C4-2B (cell line): ENCODE data around the gene PCNT.

Source experiments
- H3K27ac ChIP-seq: fragments of 450-650 bp; 2 replicates; pipeline ENCODE4 v1.5.1; 2017
- CTCF ChIP-seq: fragments of 450-650 bp; conservative IDR thresholded peaks from 2 replicates; pipeline ENCODE4 v1.5.1; 2017; ENCODE audit warnings: mild to moderate bottlenecking
- ZFX ChIP-seq: fragments of 450-650 bp; IDR thresholded peaks from 2 replicates; pipeline ENCODE4 v1.6.1; 2017

PCNT gene

DNA sequence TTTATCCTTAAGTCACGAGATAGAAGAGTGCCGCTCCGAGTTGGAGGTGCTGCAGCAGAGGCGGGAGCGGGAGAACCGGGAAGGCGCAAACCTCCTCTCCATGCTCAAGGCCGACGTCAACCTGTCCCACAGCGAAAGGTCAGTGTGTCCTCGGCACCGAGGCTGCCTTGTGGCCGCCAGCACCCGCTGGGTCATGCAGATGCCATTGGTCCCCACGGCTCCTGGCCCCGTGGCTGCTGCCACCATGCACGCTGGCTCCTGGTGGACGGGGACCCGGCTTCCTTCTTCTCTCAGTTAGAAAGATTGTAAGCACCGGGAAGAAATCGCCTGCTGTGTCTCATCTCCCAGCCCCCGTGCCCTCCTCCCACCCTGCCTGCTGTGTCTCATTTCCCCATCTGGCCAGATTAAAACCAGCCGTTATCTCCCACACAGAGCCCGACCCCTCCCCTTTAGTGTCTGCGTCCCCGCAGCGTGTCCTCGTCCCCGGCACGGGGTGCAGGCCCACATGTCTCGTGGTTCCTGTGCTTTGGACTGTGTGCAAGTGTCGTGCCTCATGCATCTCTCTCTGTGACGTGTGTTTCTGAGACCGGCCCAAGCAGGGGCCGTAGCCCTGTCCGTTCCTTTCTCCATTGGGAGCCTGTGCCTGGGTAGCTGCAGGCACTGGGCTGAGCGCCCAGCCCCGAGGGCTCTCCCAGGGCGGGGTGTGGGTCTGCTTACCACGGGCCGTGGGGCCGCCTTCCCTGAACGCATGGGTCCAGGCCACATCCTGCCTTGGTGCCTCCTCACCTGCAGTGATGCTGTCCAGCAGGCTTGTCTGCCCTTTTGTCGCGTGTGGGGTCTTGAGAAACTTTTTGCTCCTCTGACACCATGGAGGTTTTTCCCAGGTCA is 62.1 kb downstream of the PCNT start:
- TF ChIP-seq CTCF (no peak), ZFX (no peak)
- H3K27ac ChIP-seq = no peak overlapping the region

GRCh38 chr21:46386734-46387088 is 62.8 kb downstream of the PCNT start:
- no peak for TF ChIP-seq ZFX
- TF ChIP-seq CTCF = no peak
- no peak overlapping the region for H3K27ac ChIP-seq

DNA sequence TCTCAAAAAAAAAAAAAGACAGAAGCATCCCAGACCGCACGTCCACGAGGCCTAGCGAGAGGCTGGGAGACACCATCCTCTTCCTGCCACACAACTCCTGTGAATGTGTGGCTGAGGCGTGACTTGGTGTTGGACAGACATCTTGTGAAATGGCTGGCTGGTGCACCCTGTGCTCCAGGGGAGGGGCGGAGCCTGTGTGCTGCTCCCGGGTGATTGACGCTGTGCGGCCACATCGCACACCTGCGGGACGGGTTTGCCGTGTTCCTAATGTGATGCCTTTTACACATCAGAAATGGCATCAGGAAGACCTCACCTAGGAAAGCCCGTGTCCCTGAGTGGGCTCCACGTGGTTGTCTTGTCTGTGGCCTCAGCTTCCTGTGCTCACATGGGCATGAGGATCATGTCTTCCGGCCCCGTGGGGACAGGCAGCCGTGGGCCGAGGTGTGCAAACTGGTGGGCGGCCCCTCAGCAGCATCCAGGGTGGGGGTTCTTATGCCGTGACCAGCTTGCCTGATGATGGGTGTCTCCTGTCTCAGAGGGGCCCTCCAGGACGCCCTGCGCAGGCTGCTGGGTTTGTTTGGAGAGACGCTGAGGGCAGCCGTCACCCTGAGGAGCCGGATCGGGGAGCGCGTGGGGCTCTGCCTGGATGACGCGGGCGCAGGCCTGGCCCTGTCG is 64.4 kb downstream of the PCNT start:
- no peak overlapping the region for H3K27ac ChIP-seq
- TF ChIP-seq ZFX = no peak
- no peak for TF ChIP-seq CTCF

DNA sequence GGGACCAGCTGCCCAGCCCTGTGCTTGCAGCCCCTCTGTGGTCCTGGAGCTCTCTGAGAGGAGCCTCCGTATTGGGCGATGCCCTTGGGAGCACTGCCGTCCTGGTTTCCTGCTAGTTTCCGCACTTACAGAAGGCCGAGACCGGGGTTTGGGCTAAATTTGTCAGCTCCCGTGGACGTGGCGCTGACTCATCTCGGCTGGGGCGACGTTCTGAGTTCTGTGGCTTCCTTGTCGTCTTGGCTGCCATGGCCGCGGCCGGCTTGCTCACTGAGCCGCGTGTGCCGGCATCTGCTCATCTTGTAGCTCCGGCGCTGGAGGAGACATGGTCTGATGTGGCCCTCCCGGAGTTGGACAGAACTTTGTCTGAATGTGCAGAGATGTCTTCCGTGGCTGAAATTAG is 64.9 kb downstream of the PCNT start:
- TF ChIP-seq ZFX = no peak
- TF ChIP-seq CTCF = no peak
- H3K27ac ChIP-seq = no peak overlapping the region

- no peak overlapping the region for H3K27ac ChIP-seq
- TF ChIP-seq ZFX (no peak), CTCF (no peak)
These were observed 66.9 kb downstream of the PCNT start for GRCh38 chr21:46390603-46391545.

DNA sequence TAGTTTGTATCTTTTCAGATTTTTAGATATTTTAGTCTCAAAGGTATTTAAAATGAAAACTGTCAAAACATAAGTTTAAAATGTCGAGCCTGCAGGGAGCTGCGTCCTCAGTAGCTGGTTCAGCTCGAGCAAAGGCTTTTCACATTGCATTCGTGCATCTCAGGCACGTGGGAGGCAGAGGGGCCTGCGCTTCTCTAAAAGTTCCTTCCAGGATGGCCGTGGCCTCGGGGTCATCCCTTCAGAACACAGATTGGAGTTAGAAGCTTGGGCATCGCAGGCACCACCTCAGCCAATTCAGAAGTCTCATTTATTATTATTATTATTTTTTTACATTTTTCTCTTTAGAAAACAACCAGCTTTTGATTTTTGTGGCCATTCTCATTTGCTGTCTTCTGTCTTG is 67.8 kb downstream of the PCNT start:
- no peak overlapping the region for H3K27ac ChIP-seq
- TF ChIP-seq ZFX = no peak
- no peak for TF ChIP-seq CTCF
